HG02763 (cell line): ENCODE measurements around the gene FSTL1.

ENCODE experiments used
- ATAC-seq: cut with Tn5 transposase; IDR thresholded peaks from one replicate; pipeline ENCODE4 v1.9.1; 2021; ENCODE audit warnings: mild to moderate bottlenecking, moderate library complexity; ENCODE audit not compliant: unreplicated experiment

Gene FSTL1

GRCh38 chr3:120450600-120451271, at the start of gene FSTL1:
Gene FSTL1, minus strand, starts transcription at chr3:120450992. Its CDS starts 246 bp downstream, at chr3:120450746.
- no peak for ATAC-seq

- ATAC-seq: no peak
Observed at GRCh38 chr3:120498556-120499346, 48.0 kb upstream of the FSTL1 start.

GRCh38 chr3:120497818-120498217, 47.0 kb upstream of the FSTL1 start:
- ATAC-seq: no peak

GRCh38 chr3:120497336-120497735, 46.5 kb upstream of the FSTL1 start:
- no peak for ATAC-seq

GRCh38 chr3:120496278-120497002, 45.6 kb upstream of the FSTL1 start:
- ATAC-seq: no peak

GRCh38 chr3:120495809-120496208, 45.0 kb upstream of the FSTL1 start:
- ATAC-seq: no peak

- ATAC-seq: no peak
Observed at GRCh38 chr3:120492103-120492502, 41.3 kb upstream of the FSTL1 start.

GRCh38 chr3:120489421-120489820, 38.6 kb upstream of the FSTL1 start:
- no peak for ATAC-seq

GRCh38 chr3:120488296-120488695, 37.5 kb upstream of the FSTL1 start:
- no peak for ATAC-seq

- no peak for ATAC-seq
Observed at GRCh38 chr3:120487191-120487650, 36.4 kb upstream of the FSTL1 start.

GRCh38 chr3:120481081-120481480, 30.3 kb upstream of the FSTL1 start:
- ATAC-seq: no peak

- no peak for ATAC-seq
Observed at GRCh38 chr3:120477781-120478180, 27.0 kb upstream of the FSTL1 start.

- ATAC-seq: no peak
Observed at GRCh38 chr3:120475722-120476377, 25.1 kb upstream of the FSTL1 start.

- ATAC-seq: no peak
Observed at GRCh38 chr3:120473896-120474675, 23.3 kb upstream of the FSTL1 start.

GRCh38 chr3:120473389-120473788, 22.6 kb upstream of the FSTL1 start:
- ATAC-seq: no peak

GRCh38 chr3:120472121-120472844, 21.5 kb upstream of the FSTL1 start:
- no peak for ATAC-seq

GRCh38 chr3:120471643-120472042, 20.9 kb upstream of the FSTL1 start:
- no peak for ATAC-seq

- ATAC-seq: no peak
Observed at GRCh38 chr3:120470870-120471269, 20.1 kb upstream of the FSTL1 start.

GRCh38 chr3:120469882-120470301, 19.1 kb upstream of the FSTL1 start:
- no peak for ATAC-seq

GRCh38 chr3:120469440-120469839, 18.6 kb upstream of the FSTL1 start:
- ATAC-seq: no peak
